ENCODE data around the gene IQGAP3. TPM values are rescaled to one million over a fixed set of nuclear protein-coding genes. Genes with fewer than 3 reads are reported as not detected.

The IQGAP3 gene
- polyA plus RNA-seq, 3 donors = 0.03 to 0.24 TPM; not detected in 1

GRCh38 chr1:156480016-156480370, 92.4 kb downstream of the IQGAP3 start:
- Mint-ChIP-seq H3K4me3 (peak overlapping the region in 1 of 2 donors; percentile 35), H3K36me3 (peaks cover 84 to 89% of the 10 kb centered on the region in 2 donors), H3K27me3 (ENCODE audit: low read depth in 3 of 3) (peaks cover 0 to 2% (median 1%) of the 10 kb centered on the region in 3 donors), H3K9me3 (no peaks in the 10 kb centered on the region), H3K27ac (peak overlapping the region; percentile 82 to 92 (median 89)), H3K4me1 (peaks cover 55% of the 10 kb centered on the region)
- Histone ChIP-seq H3K79me2 (ENCODE audit: insufficient read depth, low read length) (peaks cover 97% of the 10 kb centered on the region), H3K4me2 (replicated peaks; ENCODE audit: extremely low read depth, low read length, poor library complexity, severe bottlenecking) (peak overlapping the region; percentile 7), H3K9me3 (replicated peaks in 1 of 2; ENCODE audit: control insufficient read depth in 1 of 2, insufficient read depth in 1 of 2, low read length in 2 of 2) (no peaks in the 10 kb centered on the region), H2AFZ (ENCODE audit: insufficient read depth, low read depth, low read length, poor library complexity, severe bottlenecking) (no peak overlapping the region), H3K27ac (ENCODE audit: low read depth in 1 of 2, low read length in 2 of 2) (peak overlapping the region; percentile 9 to 67), H3K4me1 (ENCODE audit: control insufficient read depth in 1 of 2, insufficient read depth in 2 of 2, low read length in 2 of 2) (peaks cover 41 to 49% of the 10 kb centered on the region in 2 donors), H3K4me3 (replicated peaks in 1 of 3; ENCODE audit: low read depth in 2 of 3, low read length in 3 of 3) (no peak overlapping the region), H3K27me3 (ENCODE audit: control insufficient read depth in 2 of 2, insufficient read depth in 2 of 2, low read length in 2 of 2) (no peaks in the 10 kb centered on the region), H3K36me3 (replicated peaks in 1 of 2; ENCODE audit: control insufficient read depth in 1 of 2, insufficient read depth in 2 of 2, low read length in 2 of 2) (peaks cover 82 to 89% of the 10 kb centered on the region in 2 donors), H4K20me1 (ENCODE audit: insufficient read depth, low read length) (peaks cover 100% of the 10 kb centered on the region), H3K9ac (ENCODE audit: insufficient read depth, low read length, poor library complexity, severe bottlenecking) (no peak overlapping the region)
- WGBS (ENCODE audit: insufficient coverage) = 0% methylated on average over 3 of the region's 4 CpGs
- TF ChIP-seq CTCF (IDR thresholded peaks at IDR 0.05) = no peak
- intact Hi-C loops (cut with micrococcal nuclease) = loop anchor here (2.0 to 5.0 kb wide), 2 partner anchors 17 to 127 kb away; no protein-coding TSS in a partner anchor
- DNase-seq = peak in 2 of 3 donors; percentile 38 to 54

GRCh38 chr1:156479093-156480015, 93.0 kb downstream of the IQGAP3 start:
- Mint-ChIP-seq H3K36me3 (peaks cover 88 to 94% of the 10 kb centered on the region in 2 donors), H3K4me3 (no peak overlapping the region), H3K9me3 (no peaks in the 10 kb centered on the region), H3K27ac (peak overlapping the region in 6 of 7 donors; percentile 60 to 92 (median 84)), H3K4me1 (peaks cover 49% of the 10 kb centered on the region), H3K27me3 (ENCODE audit: low read depth in 3 of 3) (peaks cover 0 to 2% (median 1%) of the 10 kb centered on the region in 3 donors)
- Histone ChIP-seq H3K27ac (ENCODE audit: low read depth in 1 of 2, low read length in 2 of 2) (peak overlapping the region; percentile 9 to 67), H3K4me2 (replicated peaks; ENCODE audit: extremely low read depth, low read length, poor library complexity, severe bottlenecking) (no peak overlapping the region), H3K4me3 (replicated peaks in 1 of 3; ENCODE audit: low read depth in 2 of 3, low read length in 3 of 3) (no peak overlapping the region), H3K27me3 (ENCODE audit: control insufficient read depth in 2 of 2, insufficient read depth in 2 of 2, low read length in 2 of 2) (no peaks in the 10 kb centered on the region), H3K9me3 (replicated peaks in 1 of 2; ENCODE audit: control insufficient read depth in 1 of 2, insufficient read depth in 1 of 2, low read length in 2 of 2) (no peaks in the 10 kb centered on the region), H3K4me1 (ENCODE audit: control insufficient read depth in 1 of 2, insufficient read depth in 2 of 2, low read length in 2 of 2) (peaks cover 36 to 44% of the 10 kb centered on the region in 2 donors), H3K36me3 (replicated peaks in 1 of 2; ENCODE audit: control insufficient read depth in 1 of 2, insufficient read depth in 2 of 2, low read length in 2 of 2) (peaks cover 88 to 95% of the 10 kb centered on the region in 2 donors), H2AFZ (ENCODE audit: insufficient read depth, low read depth, low read length, poor library complexity, severe bottlenecking) (no peak overlapping the region), H3K9ac (ENCODE audit: insufficient read depth, low read length, poor library complexity, severe bottlenecking) (no peak overlapping the region), H3K79me2 (ENCODE audit: insufficient read depth, low read length) (peaks cover 97% of the 10 kb centered on the region), H4K20me1 (ENCODE audit: insufficient read depth, low read length) (peaks cover 100% of the 10 kb centered on the region)
- no peak for DNase-seq
- 96% methylated on average over 13 of the region's 15 CpGs for WGBS (ENCODE audit: insufficient coverage)
- TF ChIP-seq CTCF (IDR thresholded peaks at IDR 0.05) = no peak
- intact Hi-C loops (cut with micrococcal nuclease) = loop anchor here (2.0 to 5.0 kb wide), 3 partner anchors 17 to 128 kb away; no protein-coding TSS in a partner anchor
